Measurements from ENCODE around the gene IL18BP.

Gene IL18BP

GRCh38 chr11:71998649-71999310 lies at the start of gene IL18BP:
TSS of gene IL18BP (plus strand) at chr11:71998909. CDS start at chr11:71999985, 1,076 bp downstream.
- DNase-seq, result peak; percentile 54 to 62

DNA sequence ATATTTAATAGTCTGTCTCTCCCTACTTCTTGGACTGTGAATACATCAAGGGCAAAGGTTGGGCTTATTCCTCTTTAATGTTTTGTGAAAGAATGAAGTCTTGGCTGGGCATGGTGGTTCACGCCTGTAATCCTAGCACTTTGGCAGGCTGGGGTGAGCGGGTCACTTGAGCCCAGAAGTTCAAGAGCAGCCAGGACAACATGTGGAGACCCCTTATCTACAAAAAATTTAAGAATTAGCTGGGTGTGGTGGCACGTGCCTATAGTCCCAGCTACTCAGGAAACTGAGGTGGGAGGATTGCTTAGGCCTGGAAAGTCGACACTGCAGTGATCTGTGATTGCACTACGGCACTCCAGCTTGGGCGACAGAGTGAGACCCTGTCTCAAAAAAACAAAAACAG lies 49.7 kb upstream of the IL18BP start:
- no peak for DNase-seq

- DNase-seq, result no peak
Observed at GRCh38 chr11:71951741-71952310, 46.9 kb upstream of the IL18BP start.

GRCh38 chr11:71955898-71956456 lies 42.7 kb upstream of the IL18BP start:
- DNase-seq, result no peak

GRCh38 chr11:71962428-71963038 lies 36.2 kb upstream of the IL18BP start:
- no peak for DNase-seq

DNA sequence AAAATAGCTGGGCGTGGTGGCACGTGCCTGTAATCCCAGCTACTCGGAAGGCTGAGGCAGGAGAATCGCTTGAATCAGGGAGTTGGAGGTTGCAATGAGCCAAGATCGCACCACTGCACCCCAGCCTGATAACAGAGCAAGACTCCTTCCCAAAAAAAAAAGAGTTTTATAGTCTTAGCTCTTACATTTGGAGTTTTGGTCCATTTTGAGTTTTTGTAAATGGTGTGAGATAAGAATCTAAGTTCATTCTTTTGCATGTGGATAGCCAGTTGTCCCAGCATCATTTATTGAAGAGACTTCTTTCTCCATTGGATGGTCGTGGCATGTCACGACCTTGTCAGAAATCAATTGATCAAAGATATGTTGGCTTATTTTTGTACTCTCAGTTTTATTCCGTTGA lies 35.2 kb upstream of the IL18BP start:
- no peak for DNase-seq

DNA sequence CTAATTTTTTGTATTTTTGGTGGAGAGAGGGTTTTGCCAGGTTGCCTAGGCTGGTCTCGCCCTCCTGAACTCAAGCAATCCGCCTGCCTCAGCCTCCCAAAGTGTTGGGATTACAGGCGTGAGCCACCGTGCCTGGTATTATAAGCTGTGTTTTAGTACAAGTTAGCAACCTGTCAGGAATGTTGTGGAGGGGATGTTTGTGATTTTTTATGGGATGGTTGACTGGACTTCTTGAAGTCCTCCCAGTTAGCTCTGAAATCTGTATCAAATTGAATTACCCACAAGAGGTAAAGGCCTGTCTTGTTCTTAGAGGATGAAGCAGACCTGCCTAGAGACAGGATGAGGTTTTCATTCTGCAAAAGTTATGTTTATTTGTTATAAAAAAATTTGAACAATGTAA lies 34.1 kb upstream of the IL18BP start:
- DNase-seq, result no peak

GRCh38 chr11:71971680-71972079 lies 27.0 kb upstream of the IL18BP start:
- DNase-seq, result no peak

GRCh38 chr11:71976551-71976950 lies 22.2 kb upstream of the IL18BP start:
- DNase-seq, result no peak

DNA sequence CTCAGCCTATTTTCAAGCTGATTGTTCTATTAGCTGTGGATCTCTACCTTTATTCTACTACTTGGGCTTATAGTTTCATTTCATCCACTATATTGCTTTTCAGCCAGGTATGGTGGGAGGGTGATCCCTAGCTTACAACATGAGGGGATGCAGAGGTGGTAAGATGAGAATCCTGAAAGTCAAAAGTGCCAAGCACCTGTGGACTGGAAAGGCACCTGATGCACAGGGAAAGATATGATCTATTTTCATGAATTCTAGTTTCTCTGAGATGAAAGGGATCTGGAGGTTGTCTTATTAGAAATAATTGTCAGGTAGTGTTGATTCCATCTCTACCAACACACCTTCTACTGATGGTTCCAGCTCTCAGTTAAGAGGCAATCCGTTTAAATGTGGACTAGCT lies 21.6 kb upstream of the IL18BP start:
- no peak for DNase-seq

- peak; percentile 61 to 63 for DNase-seq
Observed at GRCh38 chr11:71977743-71978418, 20.8 kb upstream of the IL18BP start.

DNA sequence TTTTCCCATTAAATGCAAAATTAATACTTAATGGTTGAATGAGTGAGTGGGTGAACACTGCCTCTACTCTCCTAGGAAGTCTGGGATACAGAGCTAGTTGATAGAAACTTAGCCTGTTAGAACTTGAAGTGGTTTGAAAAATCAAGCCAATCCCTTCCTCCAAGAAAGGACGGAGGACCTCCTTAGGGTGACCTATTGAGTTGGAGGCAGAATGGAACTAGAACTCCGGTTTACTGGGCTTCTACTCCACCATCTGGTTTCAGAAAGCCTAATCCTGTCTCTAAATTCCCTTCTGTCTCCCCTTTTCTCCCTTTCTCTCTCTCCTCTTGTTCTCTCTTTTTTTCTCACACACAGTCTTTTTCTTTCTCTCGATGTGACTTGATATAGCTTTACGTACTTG lies 19.6 kb upstream of the IL18BP start:
- DNase-seq, result no peak

DNA sequence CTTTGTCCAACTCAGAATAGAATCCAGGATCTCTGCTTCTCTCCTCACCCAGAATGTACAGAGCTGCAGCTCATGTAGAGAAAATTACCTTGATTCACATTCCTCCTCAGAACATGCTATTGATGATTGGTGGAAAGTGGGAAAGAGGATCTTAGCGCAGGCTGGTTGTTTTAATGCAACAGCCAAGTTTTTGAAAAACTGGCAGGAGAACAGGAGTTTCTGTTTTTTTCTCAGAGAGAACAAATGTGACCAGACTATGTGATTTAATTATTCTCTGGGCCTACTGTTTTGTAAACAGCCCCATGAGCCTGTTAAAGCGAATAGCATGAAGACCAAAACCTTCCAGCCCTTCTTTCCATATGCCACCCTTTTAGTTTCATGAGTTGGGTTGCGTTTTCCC lies 19.1 kb upstream of the IL18BP start:
- DNase-seq, result no peak

DNA sequence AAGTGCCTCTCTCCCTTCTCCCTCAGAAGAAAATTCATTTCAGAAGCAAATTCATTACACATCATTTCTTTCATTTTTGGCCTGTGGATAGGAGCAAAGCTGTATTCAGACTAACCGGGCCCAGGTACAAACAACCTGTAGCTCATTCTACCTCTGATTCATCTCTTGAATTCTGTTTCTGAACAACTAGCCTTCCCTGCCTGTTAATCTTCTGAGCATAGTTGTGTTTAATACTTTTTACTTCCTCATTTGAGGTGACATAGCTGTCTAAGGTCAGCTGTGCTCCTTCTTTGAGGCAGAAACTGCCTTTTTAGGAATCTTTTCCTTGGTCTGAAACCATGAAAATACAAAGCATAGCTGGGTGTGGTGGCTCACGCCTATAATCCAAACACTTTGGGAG lies 12.6 kb upstream of the IL18BP start:
- DNase-seq, result no peak

- no peak for DNase-seq
Observed at GRCh38 chr11:71987521-71987920, 11.2 kb upstream of the IL18BP start.

DNA sequence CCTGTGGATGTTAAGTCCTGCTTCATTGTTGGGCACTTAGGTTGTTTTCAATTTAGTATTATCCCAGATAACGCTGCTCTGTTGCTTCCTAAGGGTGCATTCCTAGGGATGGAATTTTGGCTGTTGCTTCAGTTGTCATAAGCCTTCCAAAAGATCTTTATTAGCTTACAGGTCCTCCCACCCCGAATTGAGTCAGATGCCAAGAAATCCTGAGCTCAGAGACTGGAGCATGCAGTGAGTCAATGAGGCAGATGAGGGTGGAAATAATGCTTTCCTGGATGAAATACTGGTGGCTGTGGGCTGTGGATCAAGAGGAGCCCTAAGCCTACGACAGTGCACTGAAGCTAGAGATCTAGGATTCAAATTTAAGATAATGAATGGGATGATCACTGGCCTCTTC lies 10.7 kb upstream of the IL18BP start:
- no peak for DNase-seq

- no peak for DNase-seq
Observed at GRCh38 chr11:71990701-71991100, 8.0 kb upstream of the IL18BP start.

DNA sequence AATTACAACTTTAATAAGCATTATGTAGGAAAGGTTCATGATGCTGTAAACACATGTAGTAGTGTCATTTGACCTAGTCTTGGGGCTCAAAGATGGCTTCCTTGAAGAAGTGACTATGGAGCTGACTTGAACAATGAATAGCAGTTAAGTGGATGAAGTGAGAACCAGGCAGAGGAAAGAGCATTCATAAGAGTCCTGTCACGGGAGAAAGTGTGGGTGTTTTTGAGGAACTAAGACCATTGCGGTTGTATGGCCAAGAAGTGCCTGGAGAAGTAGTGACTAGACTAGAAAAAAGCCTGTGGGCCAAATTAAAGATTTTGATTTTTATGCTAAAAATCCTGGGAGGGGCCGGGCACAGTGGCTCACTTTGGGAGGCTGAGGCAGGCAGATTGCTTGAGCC lies 7.2 kb upstream of the IL18BP start:
- DNase-seq, result peak in 1 of 2 donors; percentile 28

GRCh38 chr11:71992136-71992730 lies 6.5 kb upstream of the IL18BP start:
- DNase-seq, result no peak

- DNase-seq, result no peak
Observed at GRCh38 chr11:71994786-71995185, 3.9 kb upstream of the IL18BP start.

DNA sequence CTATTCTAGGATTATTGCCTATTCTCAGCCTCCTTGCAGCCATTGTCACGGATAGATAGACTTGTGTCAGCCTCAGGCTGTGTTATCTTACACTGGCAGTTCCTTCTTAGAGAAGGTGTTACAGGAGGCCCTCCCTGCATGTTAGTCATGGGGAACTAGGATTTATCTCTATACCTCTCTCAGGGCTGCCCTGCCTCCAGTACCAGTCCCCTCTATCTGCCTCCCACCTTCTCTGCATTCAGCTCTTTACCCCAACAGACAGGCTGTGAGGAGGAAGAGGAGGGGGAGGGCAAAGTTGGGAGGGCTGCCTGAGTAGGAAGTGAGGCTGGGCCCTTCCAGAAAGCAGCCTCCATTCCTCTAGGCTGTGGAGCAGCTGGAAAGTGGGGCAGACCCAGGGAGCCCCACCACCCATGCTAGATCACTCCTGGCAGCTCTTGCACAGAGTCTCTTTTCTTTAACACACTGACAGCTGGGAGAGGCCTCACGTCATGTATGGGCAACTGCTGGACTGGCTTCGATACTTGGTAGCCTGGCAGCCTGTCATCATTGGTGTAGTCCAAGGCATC lies 2.9 kb upstream of the IL18BP start:
- DNase-seq, result no peak

DNA sequence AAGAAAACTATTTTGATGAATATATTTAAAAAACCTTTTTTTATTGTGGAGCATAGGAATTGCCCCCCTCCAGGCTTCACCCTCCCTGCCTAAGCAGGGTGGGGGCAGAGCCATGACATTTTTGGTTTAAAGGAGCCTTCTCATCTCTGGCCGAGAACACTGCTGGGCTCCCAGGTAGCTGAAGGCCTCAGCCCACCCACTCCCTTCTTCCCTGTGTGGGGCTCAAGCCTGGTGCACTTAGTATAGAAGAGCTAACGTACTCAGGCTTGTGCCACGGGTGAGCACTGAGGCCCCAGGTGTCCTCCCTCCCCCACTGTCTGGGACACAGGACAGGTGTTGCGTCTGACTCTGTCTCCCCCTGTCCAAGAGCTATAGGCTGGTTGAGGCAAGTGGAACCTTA lies 2.2 kb upstream of the IL18BP start:
- DNase-seq, result no peak

DNA sequence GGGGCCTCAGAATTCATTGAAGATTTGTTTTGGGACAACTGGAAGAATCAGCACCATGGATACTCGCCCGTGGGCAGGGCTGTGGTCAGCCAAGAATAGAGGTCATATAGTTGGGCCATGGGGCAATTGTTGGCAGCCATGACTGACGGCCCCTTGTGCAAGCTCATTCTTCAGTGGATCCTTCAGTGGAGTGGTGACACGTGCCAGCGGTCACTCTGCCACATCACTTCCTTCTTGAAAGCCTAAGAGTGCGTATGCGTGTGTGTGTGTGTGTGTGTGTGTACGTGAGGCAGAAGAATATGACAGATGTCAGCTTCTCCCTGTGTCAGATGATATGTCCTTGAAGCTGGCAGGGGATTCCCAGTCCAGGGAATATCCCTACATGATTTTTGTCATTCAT lies 1.8 kb upstream of the IL18BP start:
- DNase-seq, result peak in 1 of 2 donors; percentile 80

Data from CD4-positive, alpha-beta T cell treated with Interleukin-4 for 1 hour (primary cell).